RWPE2 (cell line): Measurements from ENCODE around the gene ATP6V0D1.
A peak's percentile ranks its signal among the peaks of the same experiment; 100 is the strongest.

Experiments used
- ATAC-seq: fragments of 200-7000 bp; cut with Tn5 transposase; 3 replicates; pipeline ENCODE4 v1.9.1; 2021; ENCODE audit warnings: low read depth
- DNase-seq: peaks from one replicate; pipeline ENCODE4 v3.0.0-alpha.2; 2020; ENCODE audit warnings: low spot score
- H3K27ac ChIP-seq: fragments of 450-650 bp; 2 replicates; pipeline ENCODE4 v1.5.1; 2017; ENCODE audit warnings: mild to moderate bottlenecking; ENCODE audit not compliant: poor library complexity, severe bottlenecking
- H3K27me3 ChIP-seq: fragments of 250-450 bp; sonication (Bioruptor Pico); 2 replicates; pipeline ENCODE4 v1.5.1; 2021; ENCODE audit warnings: mild to moderate bottlenecking, moderate library complexity; ENCODE audit not compliant: insufficient read depth, poor library complexity, severe bottlenecking
- H3K36me3 ChIP-seq: fragments of 250-450 bp; sonication (Bioruptor Pico); 2 replicates; pipeline ENCODE4 v1.5.1; 2020; ENCODE audit warnings: low read depth, mild to moderate bottlenecking, moderate library complexity
- H3K4me1 ChIP-seq: fragments of 250-450 bp; sonication (Bioruptor Pico); 2 replicates; pipeline ENCODE4 v1.5.1; 2021; ENCODE audit warnings: mild to moderate bottlenecking, moderate library complexity; ENCODE audit not compliant: insufficient read depth, poor library complexity, severe bottlenecking
- H3K4me3 ChIP-seq: fragments of 250-450 bp; sonication (Bioruptor Pico); 2 replicates; pipeline ENCODE4 v1.5.1; 2021; ENCODE audit warnings: mild to moderate bottlenecking, moderate library complexity; ENCODE audit not compliant: severe bottlenecking
- H3K9me3 ChIP-seq: fragments of 250-450 bp; sonication (Bioruptor Pico); 2 replicates; pipeline ENCODE4 v1.5.1; 2021; ENCODE audit warnings: mild to moderate bottlenecking, moderate library complexity; ENCODE audit not compliant: severe bottlenecking
- TF ChIP-seq, protein P1 (sequence below): fragments of 450-650 bp; IDR thresholded peaks from one replicate; pipeline ENCODE4 v1.5.1; 2017; ENCODE audit warnings: mild to moderate bottlenecking, moderate library complexity; ENCODE audit not compliant: poor library complexity, severe bottlenecking

ATP6V0D1 gene

GRCh38 chr16:67483731-67484525 is 3.0 kb upstream of the ATP6V0D1 start:
- Histone ChIP-seq H3K27ac (no peak overlapping the region), H3K36me3 (no peaks in the 10 kb centered on the region), H3K4me3 (no peak overlapping the region), H3K4me1 (peaks cover 10% of the 10 kb centered on the region), H3K27me3 (no peaks in the 10 kb centered on the region), H3K9me3 (no peaks in the 10 kb centered on the region)
- DNase-seq, result no peak
- TF ChIP-seq, protein P1, sequence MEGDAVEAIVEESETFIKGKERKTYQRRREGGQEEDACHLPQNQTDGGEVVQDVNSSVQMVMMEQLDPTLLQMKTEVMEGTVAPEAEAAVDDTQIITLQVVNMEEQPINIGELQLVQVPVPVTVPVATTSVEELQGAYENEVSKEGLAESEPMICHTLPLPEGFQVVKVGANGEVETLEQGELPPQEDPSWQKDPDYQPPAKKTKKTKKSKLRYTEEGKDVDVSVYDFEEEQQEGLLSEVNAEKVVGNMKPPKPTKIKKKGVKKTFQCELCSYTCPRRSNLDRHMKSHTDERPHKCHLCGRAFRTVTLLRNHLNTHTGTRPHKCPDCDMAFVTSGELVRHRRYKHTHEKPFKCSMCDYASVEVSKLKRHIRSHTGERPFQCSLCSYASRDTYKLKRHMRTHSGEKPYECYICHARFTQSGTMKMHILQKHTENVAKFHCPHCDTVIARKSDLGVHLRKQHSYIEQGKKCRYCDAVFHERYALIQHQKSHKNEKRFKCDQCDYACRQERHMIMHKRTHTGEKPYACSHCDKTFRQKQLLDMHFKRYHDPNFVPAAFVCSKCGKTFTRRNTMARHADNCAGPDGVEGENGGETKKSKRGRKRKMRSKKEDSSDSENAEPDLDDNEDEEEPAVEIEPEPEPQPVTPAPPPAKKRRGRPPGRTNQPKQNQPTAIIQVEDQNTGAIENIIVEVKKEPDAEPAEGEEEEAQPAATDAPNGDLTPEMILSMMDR, result no peak
- ATAC-seq, result no peak

GRCh38 chr16:67483150-67483549 is 2.2 kb upstream of the ATP6V0D1 start, which contains the start of gene AGRP:
Gene AGRP (minus strand): TSS chr16:67483547. CDS start chr16:67483398, 149 bp downstream.
- Histone ChIP-seq H3K4me3 (no peak within 1 kb of the TSS), H3K27me3 (no peaks in the 10 kb centered on the region), H3K9me3 (no peaks in the 10 kb centered on the region), H3K36me3 (no peaks in the 10 kb centered on the region), H3K27ac (no peak within 1 kb of the TSS), H3K4me1 (peaks cover 11% of the 10 kb centered on the region)
- DNase-seq (no peak), ATAC-seq (no peak)
- TF ChIP-seq, protein P1, result no peak

DNA sequence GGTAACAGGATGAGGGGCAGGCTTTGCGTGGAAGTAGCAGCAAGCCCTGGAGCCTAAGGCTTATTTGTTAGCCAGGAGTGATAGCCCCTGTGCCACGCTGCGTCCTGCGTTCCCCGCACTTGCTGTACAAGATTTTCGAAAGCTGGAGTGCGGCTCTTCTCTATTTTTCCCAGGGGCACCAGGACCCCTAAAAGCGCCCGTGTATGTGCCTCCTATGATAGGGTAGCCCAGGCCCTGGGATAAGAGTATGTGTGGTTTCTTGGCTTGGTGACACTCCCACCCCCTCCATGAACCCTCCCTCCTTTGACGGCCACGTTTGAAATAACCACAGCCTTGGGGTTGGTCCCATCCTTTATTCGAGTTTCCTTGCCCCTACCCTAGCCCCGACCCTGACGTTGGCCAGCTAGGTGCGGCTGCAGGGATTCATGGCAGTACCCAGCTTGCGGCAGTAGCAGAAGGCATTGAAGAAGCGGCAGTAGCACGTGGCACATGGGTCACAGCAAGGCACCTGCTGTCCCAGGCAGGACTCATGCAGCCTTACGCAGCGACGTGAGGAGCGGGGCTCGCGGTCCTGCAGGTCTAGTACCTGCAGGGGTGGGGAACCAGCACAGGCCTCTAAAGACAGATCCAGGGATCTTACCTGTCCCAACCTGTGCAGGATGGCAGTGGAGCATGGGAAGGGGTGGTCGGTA is 1.4 kb upstream of the ATP6V0D1 start:
- Histone ChIP-seq H3K4me1 (peaks cover 14% of the 10 kb centered on the region), H3K36me3 (no peaks in the 10 kb centered on the region), H3K9me3 (no peaks in the 10 kb centered on the region), H3K27me3 (no peaks in the 10 kb centered on the region), H3K4me3 (no peak overlapping the region), H3K27ac (no peak overlapping the region)
- no peak for ATAC-seq
- TF ChIP-seq, protein P1, result no peak
- no peak for DNase-seq

DNA sequence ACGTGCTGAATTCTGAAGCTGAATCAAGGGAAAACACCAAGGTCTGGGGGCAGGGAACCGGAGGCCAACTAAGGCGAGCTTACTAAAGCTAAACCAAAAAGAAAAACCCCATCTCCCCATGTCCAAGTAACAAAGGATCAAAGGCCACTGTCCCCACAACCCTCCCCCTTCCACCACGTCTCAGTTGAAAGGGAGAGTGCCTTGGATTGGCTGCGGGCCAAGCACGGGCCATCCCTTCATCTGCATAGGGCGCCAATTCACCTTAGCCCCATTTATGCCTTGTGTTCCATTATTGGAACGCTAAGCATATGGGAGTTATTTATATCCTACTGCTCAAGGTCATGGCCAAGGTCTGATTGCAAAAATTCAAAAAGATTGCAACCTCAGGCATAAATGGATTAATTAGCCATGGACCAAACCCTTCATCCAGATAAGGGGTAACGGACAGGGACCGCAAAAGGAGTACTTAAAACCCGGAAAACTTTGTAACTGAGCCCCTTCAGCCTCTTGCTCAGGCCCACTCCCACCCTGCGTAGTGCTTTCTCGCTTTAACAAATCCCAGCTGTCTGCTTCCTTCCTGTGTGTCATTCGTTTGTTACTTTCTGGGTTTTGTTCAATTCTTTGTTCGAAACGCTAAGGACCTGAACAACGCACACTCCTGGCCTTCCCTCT is 740 bp upstream of the ATP6V0D1 start:
- TF ChIP-seq, protein P1, result no peak
- ATAC-seq, result no peak; the same call in 2 of the 3 replicates
- no peaks in the 10 kb centered on the region for H3K27me3 ChIP-seq
- H3K27ac ChIP-seq, result no peak overlapping the region
- no peak for DNase-seq
- H3K36me3 ChIP-seq, result no peaks in the 10 kb centered on the region
- peaks cover 14% of the 10 kb centered on the region for H3K4me1 ChIP-seq
- H3K4me3 ChIP-seq, result peak overlapping the region; percentile 54
- no peaks in the 10 kb centered on the region for H3K9me3 ChIP-seq
